HG02798 (cell line): ENCODE data around the gene CLASRP.
"Not testable (repeated sequence)": the region's sequence is repeated elsewhere in the genome, so short reads cannot be mapped to it uniquely, and the experiment has no call there.

Experiments
- ATAC-seq: cut with Tn5 transposase; IDR thresholded peaks from one replicate; pipeline ENCODE4 v1.9.1; 2021; ENCODE audit warnings: mild to moderate bottlenecking; ENCODE audit not compliant: unreplicated experiment, poor library complexity

CLASRP gene

GRCh38 chr19:45038931-45039893, at the start of gene CLASRP:
Gene CLASRP, plus strand, starts transcription at chr19:45039045. Its CDS starts 1,168 bp downstream, at chr19:45040213.
- peak; percentile 88 for ATAC-seq

GRCh38 chr19:44990459-44990858, 48.4 kb upstream of the CLASRP start:
- no peak for ATAC-seq

- ATAC-seq = no peak
Observed at GRCh38 chr19:44990966-44991365, 47.9 kb upstream of the CLASRP start.

GRCh38 chr19:44992336-44993163, 46.3 kb upstream of the CLASRP start:
- ATAC-seq = no peak

- no peak for ATAC-seq
Observed at GRCh38 chr19:44993526-44993925, 45.3 kb upstream of the CLASRP start.

GRCh38 chr19:44993926-44994537, 44.8 kb upstream of the CLASRP start:
- no peak for ATAC-seq

DNA sequence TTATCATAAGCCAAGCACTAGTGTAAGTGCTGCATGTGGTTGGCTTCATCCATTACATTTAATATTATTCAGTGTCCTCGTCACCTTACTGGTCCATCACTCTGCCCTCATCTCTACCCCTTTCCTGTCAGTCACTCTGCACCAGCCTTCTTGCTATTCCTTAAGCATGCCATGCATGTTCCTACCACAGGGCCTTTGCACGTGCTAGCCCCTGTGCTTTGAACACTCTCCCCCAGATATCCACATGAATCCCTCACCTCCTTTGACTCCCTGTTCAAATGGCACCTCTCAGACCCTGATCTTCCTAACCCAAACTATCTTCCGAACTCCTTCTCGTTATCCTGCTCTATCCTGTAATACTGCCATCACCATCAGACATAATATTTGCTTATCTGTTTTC, 40.8 kb upstream of the CLASRP start:
- no peak for ATAC-seq

DNA sequence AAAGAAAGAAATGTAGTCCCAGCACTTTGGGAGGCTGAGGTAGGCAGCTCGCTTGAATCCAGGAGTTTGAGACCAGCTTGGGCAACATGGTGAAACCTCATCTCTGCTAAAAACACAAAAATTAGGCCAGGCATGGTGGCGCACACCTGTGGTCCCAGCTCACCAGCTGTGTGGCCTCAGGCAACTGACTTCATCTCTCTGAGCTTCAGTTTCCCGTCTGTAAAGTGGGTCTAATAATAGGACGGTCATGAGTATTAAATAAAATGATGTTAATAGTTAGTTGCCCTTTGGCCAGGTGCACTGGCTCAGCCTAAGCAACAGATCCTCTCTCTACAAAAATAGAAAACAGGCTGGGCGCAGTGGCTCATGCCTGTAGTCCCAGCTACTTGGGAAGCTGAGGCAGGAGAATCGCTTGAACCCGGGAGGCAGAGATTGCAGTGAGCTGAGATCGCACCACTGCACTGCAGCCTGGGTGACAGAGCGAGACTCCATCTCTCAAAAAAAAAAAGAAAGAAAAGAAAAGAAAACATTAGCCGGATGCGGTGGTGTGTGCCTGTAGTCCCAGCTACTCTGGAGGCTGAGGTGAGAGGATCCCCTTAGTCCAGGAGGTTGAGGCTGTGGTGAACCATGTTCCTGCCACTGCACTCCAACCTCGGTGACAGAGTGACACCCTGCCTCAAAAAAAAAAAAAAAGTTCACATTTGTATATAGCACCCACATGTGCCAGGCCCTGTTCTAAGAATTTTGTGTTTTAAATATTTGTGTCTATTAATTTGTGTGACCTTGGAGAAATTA, 39.5 kb upstream of the CLASRP start:
- not testable (repeated sequence) for ATAC-seq

- ATAC-seq = not testable (repeated sequence)
Observed at GRCh38 chr19:45000665-45001064, 38.2 kb upstream of the CLASRP start.

DNA sequence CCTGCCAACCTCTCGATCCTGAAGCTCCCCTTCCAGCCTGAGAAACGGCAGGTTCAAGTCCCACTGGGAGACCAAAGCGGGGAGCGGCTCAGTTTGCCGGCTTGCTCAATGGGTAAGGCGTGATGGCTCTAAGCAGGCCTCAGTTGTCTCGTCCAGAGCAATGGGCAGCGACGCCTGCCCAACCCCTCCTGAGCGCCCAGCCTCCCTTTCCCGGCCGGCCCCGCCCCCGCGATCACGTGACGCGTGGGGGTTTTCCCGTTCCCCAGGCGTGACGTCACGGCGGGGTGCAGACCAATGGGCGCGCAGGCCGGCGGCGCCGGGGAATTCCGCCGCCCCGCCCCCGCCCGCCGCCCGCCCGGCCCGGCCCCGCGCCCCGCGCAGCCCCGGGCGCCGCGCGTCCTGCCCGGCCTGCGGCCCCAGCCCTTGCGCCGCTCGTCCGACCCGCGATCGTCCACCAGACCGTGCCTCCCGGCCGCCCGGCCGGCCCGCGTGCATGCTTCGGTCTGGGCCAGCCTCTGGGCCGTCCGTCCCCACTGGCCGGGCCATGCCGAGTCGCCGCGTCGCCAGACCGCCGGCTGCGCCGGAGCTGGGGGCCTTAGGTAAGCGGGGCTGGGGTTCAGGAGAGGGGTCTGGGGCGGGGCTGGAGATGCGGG, 37.6 kb upstream of the CLASRP start, which contains the start of gene RELB:
Gene RELB (plus strand): TSS at position 378 of the 653 bp plus-strand sequence. CDS start 116 bp downstream, at position 494.
- ATAC-seq = peak; percentile 65

DNA sequence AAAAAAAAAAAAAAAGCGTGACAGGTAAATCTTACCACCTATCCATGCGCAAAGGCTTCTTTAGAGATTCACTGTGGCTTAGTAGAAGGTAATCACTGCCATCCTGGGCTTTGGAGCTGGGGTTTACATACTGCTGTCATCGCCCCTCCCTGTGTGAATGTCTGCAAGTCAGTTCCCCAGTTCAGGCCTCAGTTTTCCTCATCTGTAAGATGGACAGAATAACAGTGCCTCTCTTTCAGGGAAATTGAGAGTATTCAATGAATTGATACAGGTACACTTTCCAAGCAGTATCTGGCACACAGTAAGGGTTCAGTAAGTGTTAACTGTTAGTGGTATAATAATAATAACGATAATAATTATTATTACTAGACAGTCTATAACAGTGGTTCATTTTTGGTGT, 35.4 kb upstream of the CLASRP start:
- ATAC-seq = no peak

DNA sequence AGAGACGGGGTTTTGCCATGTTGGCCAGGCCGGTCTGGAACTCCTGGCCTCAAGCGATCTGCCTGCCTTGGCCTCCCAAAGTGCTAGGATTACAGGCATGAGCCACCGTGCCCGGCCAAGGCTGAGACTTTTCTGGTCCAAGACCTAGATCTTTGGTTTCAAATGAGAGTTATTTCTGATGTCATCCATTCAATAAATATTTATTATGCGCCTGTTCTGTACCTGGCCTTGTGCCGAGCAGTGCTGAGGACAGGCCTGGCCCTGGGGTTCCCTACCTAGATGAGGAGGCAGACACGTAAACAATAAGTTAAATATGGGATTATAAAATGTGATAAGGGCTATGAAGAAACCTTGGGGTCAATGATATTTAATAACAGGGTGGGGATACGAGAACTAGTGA, 33.1 kb upstream of the CLASRP start:
- no peak for ATAC-seq

GRCh38 chr19:45008552-45008951, 30.3 kb upstream of the CLASRP start:
- no peak for ATAC-seq

DNA sequence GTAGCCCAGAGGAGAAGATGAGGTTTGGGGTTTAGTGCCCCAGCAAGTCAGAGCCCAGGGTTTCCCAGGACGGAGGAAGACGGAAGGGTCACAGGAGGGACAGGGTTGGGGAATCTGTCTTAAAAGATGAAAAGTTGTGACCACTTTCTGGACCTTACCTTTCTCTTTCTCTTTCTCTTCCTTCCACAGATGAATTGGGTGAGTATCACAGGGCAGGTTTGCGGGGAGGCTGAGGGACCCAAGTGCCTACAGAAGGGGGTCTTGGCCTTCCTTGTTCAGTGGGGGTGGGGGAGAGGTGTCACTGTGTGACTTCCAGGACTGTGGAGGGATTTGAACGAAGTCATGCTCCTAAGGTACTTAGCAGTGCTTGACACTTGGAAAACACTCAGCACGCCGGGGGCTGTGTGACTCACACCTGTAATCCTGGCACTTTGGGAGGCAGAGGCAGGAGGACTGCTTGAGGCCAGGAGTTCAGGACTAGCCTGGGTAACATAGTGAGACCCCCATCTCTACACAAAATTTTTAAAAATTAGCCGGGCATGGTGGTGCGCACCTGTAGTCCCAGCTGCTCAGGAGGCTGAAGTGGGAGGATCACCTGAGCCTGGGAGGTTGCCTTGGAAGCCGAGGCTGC, 29.1 kb upstream of the CLASRP start:
- ATAC-seq = no peak

GRCh38 chr19:45010306-45010705, 28.5 kb upstream of the CLASRP start:
- no peak for ATAC-seq

GRCh38 chr19:45011959-45012358, 26.9 kb upstream of the CLASRP start:
- ATAC-seq = no peak

- peak; percentile 79 for ATAC-seq
Observed at GRCh38 chr19:45016388-45017314, 22.2 kb upstream of the CLASRP start.

GRCh38 chr19:45019187-45019586, 19.7 kb upstream of the CLASRP start:
- no peak for ATAC-seq
